NCI-H526 treated with DMSO at 0.1 percent for 48 hours (cell line): ENCODE measurements around the gene THAP6.
"Not testable (repeated sequence)": the region's sequence is repeated elsewhere in the genome, so short reads cannot be mapped to it uniquely, and the experiment has no call there.

Source experiments
- DNase-seq: peaks from one replicate; lab custom pipeline; 2025; lab: John Stamatoyannopoulos, UW

Gene THAP6

DNA sequence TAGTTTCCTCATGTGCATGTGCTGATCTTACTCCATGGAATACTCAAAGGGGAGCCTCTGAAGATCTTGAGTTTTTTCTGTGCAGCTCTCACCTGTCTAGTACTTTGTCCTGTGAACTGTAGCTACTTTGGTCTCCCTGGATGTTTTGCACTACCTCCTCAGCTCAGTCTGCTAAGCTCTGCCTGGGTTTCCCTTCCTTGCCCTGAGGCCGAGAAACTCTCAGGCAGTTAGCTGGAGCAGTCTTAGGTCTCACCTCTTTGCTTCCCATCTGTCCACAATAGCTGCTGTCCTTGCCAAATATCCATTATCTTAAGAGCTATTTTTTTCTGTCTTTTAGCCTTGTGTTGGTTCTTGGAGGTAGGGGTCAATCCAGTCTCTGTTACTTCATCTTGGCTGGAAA is 11.6 kb downstream of the THAP6 start:
- DNase-seq: no peak

DNA sequence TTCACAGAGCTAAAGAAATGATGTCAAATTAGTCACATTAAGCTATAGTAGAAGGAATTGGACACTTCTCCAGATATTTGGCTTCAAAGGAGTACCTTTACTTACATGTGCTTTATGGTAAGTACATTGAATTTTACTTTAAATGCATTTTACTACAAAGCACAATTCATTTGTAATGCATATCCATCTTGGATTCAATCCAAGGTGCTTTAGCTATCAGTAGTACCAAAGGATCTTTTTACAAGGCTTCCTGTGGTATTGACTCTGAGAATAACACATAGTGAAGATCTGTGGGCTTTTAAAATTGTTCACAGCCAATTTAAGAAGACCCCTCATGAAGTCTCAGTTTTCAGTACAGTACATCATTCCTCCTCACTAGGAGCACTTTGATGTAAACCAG is 13.2 kb downstream of the THAP6 start:
- no peak for DNase-seq

DNA sequence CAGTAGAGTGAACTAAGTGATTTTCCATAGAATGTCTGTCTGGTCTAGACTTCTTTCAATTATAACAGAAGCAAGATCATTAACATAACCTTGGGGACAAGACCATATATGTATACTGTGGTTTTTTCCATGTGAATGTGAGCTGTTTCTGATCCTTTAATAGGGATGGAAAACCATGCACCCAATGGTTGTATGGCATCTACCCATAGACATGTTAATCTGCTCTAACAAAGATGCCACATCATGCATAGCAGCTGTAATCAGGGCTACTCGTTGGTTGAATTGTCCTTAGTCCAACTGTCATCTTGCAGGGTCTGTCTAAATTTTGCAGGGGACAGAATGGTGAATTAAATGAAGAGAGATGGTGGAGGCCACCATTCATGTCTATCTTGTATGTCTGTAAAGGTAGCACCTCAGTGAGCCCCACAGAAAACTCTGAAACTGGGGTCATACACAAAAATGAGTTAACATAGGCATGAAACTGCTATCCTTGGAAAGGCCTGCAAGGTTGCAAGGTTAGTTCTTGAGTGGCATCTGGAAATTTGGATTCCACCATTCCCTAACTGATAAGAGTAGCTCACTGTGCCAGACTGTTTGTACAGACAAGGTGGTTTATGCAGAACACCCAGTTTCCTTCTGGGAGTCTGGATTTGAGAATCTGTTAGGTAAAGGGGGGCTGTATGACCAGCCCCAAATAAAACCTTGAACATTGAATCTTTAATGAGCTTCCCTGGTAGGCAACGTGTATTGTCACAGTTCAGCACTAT is 16.5 kb downstream of the THAP6 start:
- no peak for DNase-seq

DNA sequence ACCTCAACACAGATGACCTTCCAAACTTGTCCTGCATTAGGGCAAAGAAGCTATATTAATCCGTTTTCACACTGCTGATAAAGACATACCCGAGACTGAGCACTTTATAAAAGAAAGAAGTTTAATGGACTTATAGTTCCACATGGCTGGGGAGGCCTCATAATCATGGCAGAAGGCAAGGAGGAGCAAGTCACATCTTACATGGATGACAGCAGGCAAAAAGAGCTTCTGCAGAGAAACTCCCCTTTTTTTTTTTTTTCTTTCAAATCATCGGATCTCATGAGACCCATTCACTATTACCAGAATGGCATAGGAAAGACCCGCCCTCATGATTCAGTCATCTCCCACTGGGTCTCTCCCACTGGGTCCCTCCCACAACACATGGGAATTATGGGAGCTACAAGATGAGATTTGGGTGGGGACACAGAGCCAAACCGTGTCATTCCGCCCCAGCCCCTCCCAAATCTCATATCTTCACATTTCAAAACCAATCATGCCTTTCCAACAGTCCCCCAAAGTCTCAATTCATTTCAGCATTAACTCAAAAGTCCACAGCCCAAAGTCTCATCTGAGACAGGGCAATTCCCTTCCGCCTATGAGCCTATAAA is 17.4 kb downstream of the THAP6 start:
- not testable (repeated sequence) for DNase-seq

DNA sequence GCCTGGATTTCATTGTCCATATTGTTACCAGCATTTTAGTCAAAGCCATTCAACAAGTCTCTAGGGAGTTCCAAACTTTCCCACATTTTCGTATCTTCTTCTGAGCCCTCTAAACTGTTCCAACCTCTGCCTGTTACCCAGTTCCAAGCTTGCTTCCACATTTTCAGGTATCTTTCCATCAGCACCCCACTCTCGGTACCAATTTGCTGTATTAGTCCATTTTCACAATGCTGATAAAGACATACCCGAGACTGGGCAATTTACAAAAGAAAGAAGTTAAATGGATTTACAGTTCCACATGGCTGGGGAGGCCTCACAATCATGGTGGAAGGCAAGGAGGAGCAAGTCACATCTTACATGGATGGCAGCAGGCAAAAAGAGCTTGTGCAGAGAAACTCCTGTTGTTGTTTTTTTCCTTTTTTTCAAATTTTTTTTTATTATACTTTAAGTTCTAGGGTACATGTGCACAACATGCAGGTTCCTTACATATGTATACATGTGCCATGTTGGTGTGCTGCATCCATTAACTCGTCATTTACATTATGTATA is 19.1 kb downstream of the THAP6 start:
- not testable (repeated sequence) for DNase-seq

DNA sequence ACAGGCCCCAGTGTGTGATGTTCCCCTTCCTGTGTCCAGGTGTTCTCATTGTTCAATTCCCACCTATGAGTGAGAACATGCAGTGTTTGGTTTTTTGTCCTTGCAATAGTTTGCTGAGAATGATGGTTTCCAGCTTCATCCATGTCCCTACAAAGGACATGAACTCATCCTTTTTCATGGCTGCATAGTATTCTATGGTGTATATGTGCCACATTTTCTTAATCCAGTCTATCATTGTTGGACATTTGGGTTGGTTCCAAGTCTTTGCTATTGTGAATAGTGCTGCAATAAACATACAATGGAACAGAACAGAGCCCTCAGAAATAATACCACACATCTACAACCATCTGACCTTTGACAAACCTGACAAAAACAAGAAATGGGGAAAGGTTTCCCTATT is 19.7 kb downstream of the THAP6 start:
- not testable (repeated sequence) for DNase-seq

DNA sequence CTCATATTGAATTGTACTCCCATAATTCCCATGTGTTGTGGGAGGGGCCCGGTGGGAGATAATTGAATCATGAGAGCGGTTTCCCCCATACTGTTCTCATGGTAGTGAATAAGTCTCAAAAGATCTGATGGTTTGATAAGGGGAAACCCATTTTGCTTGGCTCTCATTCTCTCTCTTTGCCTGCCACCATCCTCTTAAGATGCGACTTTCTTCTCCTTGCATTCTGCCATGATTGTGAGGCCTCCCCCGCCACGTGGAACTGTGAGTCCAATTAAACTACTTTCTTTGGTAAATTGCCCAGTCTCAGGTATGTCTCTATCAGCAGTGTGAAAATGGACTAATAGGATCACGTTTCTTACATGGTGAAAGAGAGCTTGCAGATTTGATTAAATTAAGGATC is 23.0 kb downstream of the THAP6 start:
- not testable (repeated sequence) for DNase-seq

DNA sequence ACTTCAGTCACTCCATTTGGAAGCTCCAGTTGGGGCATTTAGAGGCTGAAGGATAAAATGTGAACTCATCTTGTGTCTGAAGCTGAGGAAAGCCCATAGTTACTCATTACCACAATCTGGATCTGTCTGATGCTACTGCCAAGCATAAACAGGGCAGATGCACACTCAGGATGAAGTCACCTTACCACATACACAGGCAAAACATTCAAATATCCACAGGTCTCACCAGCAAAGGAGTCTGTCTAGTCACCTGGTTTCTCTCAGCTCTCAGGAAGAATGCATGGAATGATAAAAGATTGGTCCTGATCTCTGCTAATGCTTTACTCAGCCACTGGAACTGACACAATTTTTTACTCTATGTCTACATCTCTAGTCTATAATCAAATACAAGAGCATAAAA is 28.6 kb downstream of the THAP6 start:
- DNase-seq: no peak

DNA sequence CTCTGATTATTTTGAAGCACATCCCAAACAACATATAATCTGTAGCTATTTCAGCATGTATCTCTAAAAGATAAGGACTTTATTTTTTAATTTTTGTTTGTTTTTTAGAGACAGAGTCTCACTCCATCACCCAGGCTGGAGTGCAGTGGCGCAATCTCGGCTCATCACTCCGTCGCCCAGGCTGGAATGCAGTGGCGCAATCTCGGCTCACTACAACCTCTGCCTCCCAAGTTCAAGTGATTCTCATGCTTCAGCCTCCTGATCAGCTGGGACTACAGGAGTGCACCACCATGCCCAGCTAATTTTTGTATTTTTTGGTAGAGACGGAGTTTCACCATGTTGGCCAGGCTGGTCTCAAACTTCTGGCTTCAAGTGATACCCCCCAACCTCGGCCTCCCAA is 29.9 kb downstream of the THAP6 start:
- not testable (repeated sequence) for DNase-seq

DNA sequence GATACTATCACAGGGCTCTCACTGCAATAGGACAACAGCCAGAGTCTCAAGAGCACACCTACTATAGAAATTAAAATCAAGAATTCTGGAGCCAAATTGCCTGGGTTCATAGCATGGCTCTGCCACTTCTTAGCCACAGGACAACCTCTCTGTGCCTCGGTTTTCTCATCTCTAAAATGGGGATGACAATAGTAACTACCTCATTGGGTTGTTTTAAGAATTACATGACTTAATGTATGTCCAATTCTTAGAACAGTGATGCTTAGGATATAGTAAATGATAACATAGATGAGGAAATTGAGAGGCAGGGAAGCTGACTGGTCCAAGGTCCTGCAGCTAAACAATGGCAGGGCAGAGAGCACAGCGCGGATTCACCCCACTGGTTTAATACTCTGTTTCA is 30.6 kb downstream of the THAP6 start:
- no peak for DNase-seq

DNA sequence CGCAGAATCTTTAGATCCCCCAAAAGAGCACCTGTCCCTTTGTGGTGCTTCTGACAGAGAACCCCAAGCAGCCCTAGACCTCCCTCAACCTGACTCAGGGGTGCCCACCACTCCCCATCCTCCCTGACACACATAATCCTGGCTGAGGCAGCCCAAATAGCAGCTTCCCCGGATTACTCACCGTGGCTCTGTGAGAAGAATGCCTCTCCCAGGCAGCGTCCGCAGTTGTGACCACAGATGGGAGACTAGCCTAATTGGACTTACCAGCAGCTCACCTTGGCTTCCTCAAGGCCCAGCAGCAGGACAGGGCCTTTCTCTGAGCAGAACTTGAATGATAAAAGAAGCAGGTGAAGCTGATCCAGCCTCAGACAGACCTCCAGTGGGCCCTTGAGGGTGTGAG is 31.3 kb downstream of the THAP6 start:
- no peak for DNase-seq

DNA sequence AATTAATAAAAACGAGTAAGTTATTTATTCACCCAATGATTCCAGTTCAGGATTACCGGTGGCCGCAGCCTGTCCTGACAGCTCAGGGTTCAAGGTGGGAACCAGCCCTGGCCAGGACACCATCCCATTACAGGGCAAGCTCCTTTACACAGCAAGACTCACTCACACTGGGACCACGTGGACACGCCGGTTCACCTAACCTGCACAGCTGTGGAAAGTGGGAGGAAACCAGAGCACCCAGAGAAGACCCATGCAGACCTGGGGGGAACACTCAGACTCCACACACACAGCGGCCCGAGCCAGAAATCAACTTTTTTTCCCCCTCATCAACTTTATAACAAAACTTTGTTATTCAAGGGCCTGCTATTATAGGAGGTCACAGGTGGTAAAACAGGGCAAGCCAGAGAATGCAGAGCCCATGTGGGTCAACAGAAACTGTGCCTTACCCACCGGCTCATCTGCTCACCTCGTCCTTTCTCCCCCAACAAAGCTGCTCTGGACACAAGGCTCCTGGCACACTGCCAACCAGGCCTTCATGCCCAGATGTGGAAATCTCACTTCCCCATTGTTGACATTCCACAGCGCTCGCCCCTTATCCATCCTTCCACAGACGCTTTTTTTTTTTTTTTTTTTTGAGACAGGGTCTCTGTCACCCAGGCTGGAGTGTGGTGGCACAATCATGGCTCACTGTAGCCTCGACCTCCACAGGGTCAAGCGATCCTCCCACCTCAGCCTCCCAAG is 33.5 kb downstream of the THAP6 start:
- DNase-seq: no peak

DNA sequence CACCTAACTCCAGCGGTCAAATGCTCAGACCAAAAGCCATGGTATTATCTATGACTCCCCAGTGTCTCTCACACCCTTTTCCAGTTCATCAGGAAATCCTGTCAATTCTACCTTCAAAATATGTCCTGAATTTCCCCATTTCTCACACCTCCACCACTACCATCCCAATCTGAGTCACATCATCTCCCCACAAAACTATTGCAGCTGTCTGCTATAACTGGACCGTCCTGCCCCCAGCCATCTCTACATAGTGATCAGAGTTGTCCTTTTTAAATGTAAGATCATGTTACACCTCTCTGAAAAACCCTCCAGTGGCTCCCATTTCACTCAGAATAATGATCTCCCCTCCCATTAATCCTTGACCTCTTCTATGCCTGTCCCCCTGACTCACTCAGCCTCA is 34.7 kb downstream of the THAP6 start:
- DNase-seq: no peak

DNA sequence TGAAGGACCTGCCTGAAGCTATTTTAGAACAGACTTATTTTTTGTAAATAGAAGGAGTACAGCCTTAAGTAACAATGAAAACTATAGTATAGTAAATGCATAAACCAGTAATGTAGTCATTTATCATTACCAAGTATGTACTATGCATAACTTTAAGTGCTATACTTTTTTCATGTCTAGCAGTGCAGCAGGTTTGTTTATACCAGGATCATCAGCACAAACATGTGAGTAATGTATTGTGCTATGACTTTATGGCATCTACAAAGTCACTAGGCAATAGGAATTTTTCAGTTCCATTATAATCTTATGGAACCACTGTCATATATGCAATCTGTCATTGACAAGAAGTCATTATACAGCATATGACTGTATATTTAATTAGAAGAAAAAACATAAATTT is 38.2 kb downstream of the THAP6 start:
- DNase-seq: no peak

DNA sequence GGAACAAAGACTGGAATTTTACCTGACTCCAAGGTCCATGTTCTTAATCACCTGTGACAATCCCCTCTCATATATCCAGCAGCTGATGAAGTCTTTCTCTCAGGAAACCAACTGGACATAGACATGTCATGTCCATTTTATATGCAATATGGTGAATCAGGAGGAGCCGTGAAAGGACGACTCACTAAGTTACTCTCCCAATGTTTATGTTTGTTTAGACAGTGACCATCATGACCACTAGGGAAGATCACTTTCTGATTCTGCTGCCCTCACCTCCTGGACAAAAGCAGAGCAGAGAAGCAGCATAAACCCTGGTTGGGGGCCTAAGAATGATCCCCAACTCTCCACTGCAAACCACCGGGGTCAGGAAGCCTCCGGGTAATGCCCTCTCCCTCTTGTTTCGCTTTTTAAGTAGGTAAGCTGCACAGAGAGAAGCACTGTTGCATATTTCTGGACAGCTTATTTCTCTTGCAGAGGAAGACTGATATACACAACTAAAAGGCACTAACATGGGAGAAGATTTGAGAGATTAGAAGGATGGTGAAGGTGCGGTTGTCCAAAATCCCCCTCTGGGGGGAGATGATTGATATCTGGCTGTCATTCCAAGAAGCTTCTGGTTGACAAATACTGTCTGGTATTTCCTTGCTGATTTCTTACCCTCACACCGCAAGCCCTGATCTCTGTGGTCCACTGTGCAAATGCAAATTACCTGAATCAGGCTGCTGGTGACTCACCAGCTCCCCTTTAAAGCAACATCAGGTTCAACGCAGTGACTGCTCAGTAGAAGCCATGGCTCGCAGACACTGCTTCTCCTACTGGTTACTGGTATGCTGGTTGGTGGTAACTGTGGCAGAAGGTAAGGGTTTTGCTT is 41.3 kb downstream of the THAP6 start, which contains the start of gene ODAPH:
Gene ODAPH, plus strand, starts transcription at position 773 of the 871 bp plus-strand sequence. Its CDS starts 17 bp downstream, at position 790.
- no peak for DNase-seq

DNA sequence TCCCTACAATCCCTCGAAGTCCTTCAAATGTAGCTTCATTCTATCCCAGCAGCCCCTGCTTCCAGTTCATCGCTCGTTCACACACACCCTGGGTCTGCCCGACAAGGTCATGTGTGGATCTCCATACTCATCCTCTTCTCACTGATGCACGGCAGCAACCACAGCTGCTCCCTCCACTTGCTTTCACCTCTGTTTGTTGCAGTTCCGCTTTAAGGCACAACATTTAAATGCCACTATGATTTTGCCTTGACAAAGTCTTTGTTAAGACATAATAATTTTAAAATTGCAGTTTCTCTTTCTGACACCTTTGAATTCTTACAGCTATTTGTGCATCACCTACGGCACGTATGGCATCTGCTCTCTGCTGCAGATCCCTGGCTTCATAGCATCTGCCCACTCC is 43.4 kb downstream of the THAP6 start:
- DNase-seq: no peak

DNA sequence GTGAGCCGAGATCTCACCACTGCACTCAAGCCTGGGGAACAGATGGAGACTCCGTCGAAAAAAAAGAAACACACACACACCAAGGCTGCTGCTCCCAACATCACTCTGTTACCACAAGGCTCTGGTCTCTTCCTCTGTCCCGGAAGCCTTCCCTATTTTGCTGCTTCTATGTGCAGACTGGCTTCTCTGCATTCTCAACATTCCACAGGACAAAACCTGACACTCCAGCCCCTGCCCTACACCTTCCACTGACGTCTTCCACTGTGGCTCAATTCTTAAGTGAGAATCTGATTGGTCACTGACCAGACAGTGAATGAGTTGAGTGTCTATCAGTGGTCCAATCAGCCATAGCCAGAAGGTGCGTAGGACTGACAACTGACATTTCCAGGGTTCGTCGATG is 47.5 kb downstream of the THAP6 start:
- DNase-seq: peak; percentile 5

DNA sequence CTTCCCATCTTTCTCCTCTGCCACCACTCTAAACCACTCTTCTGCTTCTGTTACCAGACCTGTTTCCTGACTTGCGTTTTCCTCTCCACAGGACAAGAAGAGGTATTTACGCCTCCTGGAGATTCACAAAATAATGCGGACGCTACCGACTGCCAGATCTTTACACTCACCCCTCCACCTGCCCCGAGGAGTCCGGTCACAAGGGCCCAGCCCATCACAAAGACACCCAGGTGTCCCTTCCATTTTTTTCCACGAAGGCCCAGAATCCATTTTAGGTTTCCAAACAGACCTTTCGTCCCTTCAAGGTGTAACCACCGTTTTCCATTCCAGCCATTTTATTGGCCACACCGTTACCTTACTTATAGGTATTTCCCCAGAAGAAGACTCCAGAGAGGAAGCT is 49.8 kb downstream of the THAP6 start:
- DNase-seq: no peak

DNA sequence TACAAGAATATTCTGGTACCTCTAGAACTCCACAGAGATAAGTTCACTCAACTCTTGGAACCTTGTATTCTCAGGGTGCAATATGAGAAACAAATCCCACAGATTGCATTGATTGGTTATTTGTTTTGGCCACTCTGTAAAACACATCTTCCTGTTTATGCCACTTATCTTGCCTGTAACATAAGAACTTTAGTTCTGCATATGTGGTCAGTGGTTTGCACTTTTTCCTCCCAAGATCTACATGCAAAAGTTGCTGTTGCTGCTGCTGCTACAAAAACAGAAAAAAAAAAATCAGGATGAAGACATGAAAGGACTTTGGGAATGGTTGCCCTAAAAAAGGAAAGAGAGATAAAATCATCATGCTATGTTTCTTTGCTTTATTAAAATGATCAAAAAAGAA is 51.2 kb downstream of the THAP6 start:
- no peak for DNase-seq

DNA sequence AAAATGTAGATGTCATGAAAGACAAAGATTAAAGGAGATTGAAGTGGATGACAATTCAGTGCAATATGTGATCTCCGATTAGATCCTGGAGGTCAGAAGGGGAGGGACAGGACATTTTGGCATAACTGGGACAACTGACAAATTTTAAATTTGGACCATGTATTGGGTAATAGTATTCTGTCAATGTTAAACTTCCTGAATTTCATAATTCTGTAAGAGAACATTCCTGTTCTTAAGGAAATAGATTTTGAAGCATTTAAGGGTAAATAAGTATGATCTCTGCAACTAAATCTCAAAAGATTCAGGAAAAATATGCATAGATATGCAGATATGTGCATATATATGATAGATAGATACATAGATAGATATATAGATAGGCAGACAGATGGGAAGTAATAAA is 52.6 kb downstream of the THAP6 start:
- DNase-seq: no peak

DNA sequence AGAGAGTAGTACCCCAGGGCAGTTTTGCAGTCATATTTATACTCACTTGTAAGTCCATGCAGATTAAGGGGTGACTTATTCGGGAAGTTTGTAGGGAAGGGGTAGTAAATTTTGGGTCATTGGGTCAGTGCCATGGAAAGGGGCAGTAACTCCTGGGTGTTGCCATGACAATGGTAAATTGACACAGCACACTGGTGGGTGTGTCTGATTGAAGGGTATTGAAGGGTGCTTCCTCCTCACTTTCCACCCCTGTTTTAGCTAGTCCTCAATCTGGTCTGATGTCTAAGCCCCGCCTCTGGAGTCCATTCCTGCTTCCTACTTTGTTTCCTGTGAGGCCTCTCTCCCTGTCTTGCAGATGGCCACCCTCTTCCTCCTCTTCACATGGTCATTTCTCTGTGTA is 53.5 kb downstream of the THAP6 start:
- no peak for DNase-seq
